ENCODE results near the gene MTMR11. TPM values are rescaled to one million over a fixed set of nuclear protein-coding genes. Genes with fewer than 3 reads are reported as not detected.

Gene MTMR11
- 1 to 10 TPM; 2.1 to 2.8 TPM for total RNA-seq

GRCh38 chr1:149936170-149936991 is at the start of gene MTMR11:
MTMR11 (minus strand) TSS chr1:149936879; CDS start chr1:149936647, 232 bp downstream.
- Mint-ChIP-seq H3K9me3 (no peaks in the 10 kb centered on the region), H3K4me1 (peaks cover 38% of the 10 kb centered on the region), H3K4me3 (no peak within 1 kb of the TSS), H3K27ac (peak within 1 kb of the TSS; percentile 78), H3K27me3 (no peaks in the 10 kb centered on the region), H3K36me3 (ENCODE audit: low read depth) (no peaks in the 10 kb centered on the region)
- no peak for DNase-seq
- CTCF ChIA-PET, result no interaction called here
- POLR2A ChIA-PET, result no interaction called here

- H3K27me3 Mint-ChIP-seq, result no peaks in the 10 kb centered on the region
- CTCF ChIA-PET, result no interaction called here
- H3K4me3 Mint-ChIP-seq, result no peak overlapping the region
- POLR2A ChIA-PET, result no interaction called here
- peaks cover 18% of the 10 kb centered on the region for H3K4me1 Mint-ChIP-seq
- H3K9me3 Mint-ChIP-seq, result no peaks in the 10 kb centered on the region
- no peak for DNase-seq
- no peak overlapping the region for H3K27ac Mint-ChIP-seq
- peaks cover 3% of the 10 kb centered on the region for H3K36me3 Mint-ChIP-seq (ENCODE audit: low read depth)
Measured at GRCh38 chr1:149979972-149980540, 43.4 kb upstream of the MTMR11 start.

- Mint-ChIP-seq H3K36me3 (ENCODE audit: low read depth) (peaks cover 3% of the 10 kb centered on the region), H3K27me3 (no peaks in the 10 kb centered on the region), H3K4me3 (no peak overlapping the region), H3K9me3 (no peaks in the 10 kb centered on the region), H3K4me1 (peaks cover 18% of the 10 kb centered on the region), H3K27ac (no peak overlapping the region)
- no peak for DNase-seq
- CTCF ChIA-PET, result no interaction called here
- POLR2A ChIA-PET, result no interaction called here
Measured at GRCh38 chr1:149979245-149979971, 42.7 kb upstream of the MTMR11 start.

GRCh38 chr1:149978547-149979023 is 41.9 kb upstream of the MTMR11 start:
- Mint-ChIP-seq H3K27me3 (no peaks in the 10 kb centered on the region), H3K9me3 (no peaks in the 10 kb centered on the region), H3K27ac (no peak overlapping the region), H3K36me3 (ENCODE audit: low read depth) (peaks cover 5% of the 10 kb centered on the region), H3K4me3 (no peak overlapping the region), H3K4me1 (peaks cover 18% of the 10 kb centered on the region)
- POLR2A ChIA-PET, result no interaction called here
- DNase-seq, result no peak
- CTCF ChIA-PET, result interaction anchor here (0.6 kb wide), 1 partner anchor 543 kb away, joined by 4 read pairs; no protein-coding TSS in a partner anchor

GRCh38 chr1:149977345-149977744 is 40.7 kb upstream of the MTMR11 start:
- ChIA-PET POLR2A (no interaction called here), CTCF (no interaction called here)
- peaks cover 5% of the 10 kb centered on the region for H3K36me3 Mint-ChIP-seq (ENCODE audit: low read depth)
- no peaks in the 10 kb centered on the region for H3K9me3 Mint-ChIP-seq
- H3K4me3 Mint-ChIP-seq, result no peak overlapping the region
- H3K27me3 Mint-ChIP-seq, result no peaks in the 10 kb centered on the region
- peaks cover 18% of the 10 kb centered on the region for H3K4me1 Mint-ChIP-seq
- no peak for DNase-seq
- no peak overlapping the region for H3K27ac Mint-ChIP-seq

- POLR2A ChIA-PET, result no interaction called here
- CTCF ChIA-PET, result interaction anchor here (1.1 kb wide), 1 partner anchor 10 kb away, joined by 3 read pairs; no protein-coding TSS in a partner anchor
- no peaks in the 10 kb centered on the region for H3K27me3 Mint-ChIP-seq
- DNase-seq, result no peak
- no peaks in the 10 kb centered on the region for H3K9me3 Mint-ChIP-seq
- H3K4me1 Mint-ChIP-seq, result no peaks in the 10 kb centered on the region
- H3K36me3 Mint-ChIP-seq (ENCODE audit: low read depth), result peaks cover 8% of the 10 kb centered on the region
- no peak overlapping the region for H3K4me3 Mint-ChIP-seq
- H3K27ac Mint-ChIP-seq, result no peak overlapping the region
Measured at GRCh38 chr1:149972547-149972946, 35.9 kb upstream of the MTMR11 start.

- no peaks in the 10 kb centered on the region for H3K9me3 Mint-ChIP-seq
- peaks cover 5% of the 10 kb centered on the region for H3K4me1 Mint-ChIP-seq
- CTCF ChIA-PET, result interaction anchor here (0.6 kb wide), 1 partner anchor 15 kb away, joined by 3 read pairs; no protein-coding TSS in a partner anchor
- no peak overlapping the region for H3K4me3 Mint-ChIP-seq
- DNase-seq, result no peak
- no peak overlapping the region for H3K27ac Mint-ChIP-seq
- no peaks in the 10 kb centered on the region for H3K27me3 Mint-ChIP-seq
- POLR2A ChIA-PET, result no interaction called here
- peaks cover 26% of the 10 kb centered on the region for H3K36me3 Mint-ChIP-seq (ENCODE audit: low read depth)
Measured at GRCh38 chr1:149967646-149968045, 31.0 kb upstream of the MTMR11 start.

- H3K27ac Mint-ChIP-seq, result peak overlapping the region; percentile 51
- H3K4me3 Mint-ChIP-seq, result no peak overlapping the region
- ChIA-PET POLR2A (interaction anchor here (0.7 kb wide), 1 partner anchor 28 kb away, joined by 3 read pairs; no protein-coding TSS in a partner anchor), CTCF (interaction anchor here (0.5 to 0.6 kb wide), 2 partner anchors 14 to 571 kb away, joined by 3 read pairs; no protein-coding TSS in a partner anchor)
- no peaks in the 10 kb centered on the region for H3K9me3 Mint-ChIP-seq
- DNase-seq, result no peak
- no peaks in the 10 kb centered on the region for H3K27me3 Mint-ChIP-seq
- H3K36me3 Mint-ChIP-seq (ENCODE audit: low read depth), result peaks cover 24% of the 10 kb centered on the region
- H3K4me1 Mint-ChIP-seq, result peaks cover 11% of the 10 kb centered on the region
Measured at GRCh38 chr1:149967041-149967440, 30.4 kb upstream of the MTMR11 start.

GRCh38 chr1:149966405-149966804 is 29.7 kb upstream of the MTMR11 start:
- POLR2A ChIA-PET, result interaction anchor here (0.7 kb wide), 1 partner anchor 28 kb away, joined by 3 read pairs; no protein-coding TSS in a partner anchor
- no peak overlapping the region for H3K4me3 Mint-ChIP-seq
- no peaks in the 10 kb centered on the region for H3K27me3 Mint-ChIP-seq
- H3K4me1 Mint-ChIP-seq, result peaks cover 16% of the 10 kb centered on the region
- no peaks in the 10 kb centered on the region for H3K9me3 Mint-ChIP-seq
- peaks cover 24% of the 10 kb centered on the region for H3K36me3 Mint-ChIP-seq (ENCODE audit: low read depth)
- no peak for DNase-seq
- no peak overlapping the region for H3K27ac Mint-ChIP-seq
- CTCF ChIA-PET, result interaction anchor here (0.5 kb wide), 1 partner anchor 571 kb away, joined by 3 read pairs; no protein-coding TSS in a partner anchor

- peaks cover 20% of the 10 kb centered on the region for H3K36me3 Mint-ChIP-seq (ENCODE audit: low read depth)
- H3K27me3 Mint-ChIP-seq, result no peaks in the 10 kb centered on the region
- ChIA-PET POLR2A (no interaction called here), CTCF (interaction anchor here (0.5 kb wide), 1 partner anchor 520 kb away, joined by 3 read pairs; no protein-coding TSS in a partner anchor)
- no peaks in the 10 kb centered on the region for H3K9me3 Mint-ChIP-seq
- peak overlapping the region; percentile 60 for H3K27ac Mint-ChIP-seq
- peaks cover 16% of the 10 kb centered on the region for H3K4me1 Mint-ChIP-seq
- H3K4me3 Mint-ChIP-seq, result no peak overlapping the region
- DNase-seq, result no peak
Measured at GRCh38 chr1:149965440-149965839, 28.8 kb upstream of the MTMR11 start.

- CTCF ChIA-PET, result no interaction called here
- peaks cover 29% of the 10 kb centered on the region for H3K36me3 Mint-ChIP-seq (ENCODE audit: low read depth)
- no peaks in the 10 kb centered on the region for H3K9me3 Mint-ChIP-seq
- no peak overlapping the region for H3K4me3 Mint-ChIP-seq
- no peak overlapping the region for H3K27ac Mint-ChIP-seq
- DNase-seq, result no peak
- POLR2A ChIA-PET, result no interaction called here
- no peaks in the 10 kb centered on the region for H3K27me3 Mint-ChIP-seq
- H3K4me1 Mint-ChIP-seq, result peaks cover 16% of the 10 kb centered on the region
Measured at GRCh38 chr1:149963358-149963757, 26.7 kb upstream of the MTMR11 start.

GRCh38 chr1:149962736-149963135 is 26.1 kb upstream of the MTMR11 start:
- Mint-ChIP-seq H3K4me1 (peaks cover 16% of the 10 kb centered on the region), H3K4me3 (no peak overlapping the region), H3K27ac (no peak overlapping the region), H3K36me3 (ENCODE audit: low read depth) (peaks cover 33% of the 10 kb centered on the region), H3K9me3 (no peaks in the 10 kb centered on the region), H3K27me3 (no peaks in the 10 kb centered on the region)
- DNase-seq, result no peak
- ChIA-PET CTCF (interaction anchor here (0.9 to 2.6 kb wide), 12 partner anchors 10 to 225 kb away, joined by 3 to 8 read pairs (median 4); a partner anchor contains a TSS), POLR2A (no interaction called here)

All from activated CD4-positive, alpha-beta T cell treated with anti-CD3 and anti-CD28 coated beads, Interleukin-2, amount 10 ng/mL, durations not matched to agents 7 days and 5 days (primary cell).